HepG2 (cell line): ENCODE data around the gene SLC26A9. TPM values are rescaled to one million over a fixed set of nuclear protein-coding genes. Genes with fewer than 3 reads are reported as not detected.

Experiments used
- ATAC-seq: fragments of 200-7000 bp; cut with Tn5 transposase; 3 replicates; pipeline ENCODE4 v1.9.1; 2020; ENCODE audit warnings: mild to moderate bottlenecking, moderate library complexity
- BruUV-seq: library from RNA; stranded (reverse); fragments of 400-500 nt; replicated peaks from 2 replicates; lab custom pipeline; 2021; lab: Mats Ljungman, UMichigan
- CTCF ChIA-PET: fragments of 300-600 bp; formaldehyde crosslinking; extraction: SDS; loops from one replicate; lab custom pipeline; 2021; ENCODE audit warnings: low total read pairs, inconsistent platforms, low intra/inter-chr PET ratio; lab: Yijun Ruan, JAX
- POLR2A ChIA-PET: fragments of 350-600 bp; sonication (Branson Sonifier 250); formaldehyde crosslinking; loops from one replicate; lab custom pipeline; 2020; ENCODE audit warnings: antibody characterized with exemption, inconsistent platforms; lab: Yijun Ruan, JAX
- DNase-seq: peaks from one replicate; pipeline ENCODE4 v3.0.0-alpha.2; 2015; ENCODE audit warnings: low spot score
- FAIRE-seq: peaks from 3 replicates; lab custom pipeline; 2011; peaks lifted over from hg19 to GRCh38; lab: Jason Lieb, UNC
- H2AFZ ChIP-seq: one replicate; pipeline ENCODE4 v1.6.1; 2011; ENCODE audit warnings: low read length, inconsistent platforms
- H3K27ac ChIP-seq: fragments of 300-600 bp; 3 replicates; pipeline ENCODE4 v1.8.0; 2011; ENCODE audit warnings: mixed run types, mild to moderate bottlenecking, mixed read lengths, low read length, inconsistent platforms; ENCODE audit not compliant: insufficient read depth; ENCODE audit errors: extremely low read length
- H3K27me3 ChIP-seq, 2 experiments: fragments of 200-600 bp in 1 of 2; 2 replicates in 1 of 2; 3 replicates in 1 of 2; pipeline versions ENCODE4 v1.6.0 to v1.8.0; 2011; ENCODE audit warnings: low read length in 2 of 2, mild to moderate bottlenecking in 2 of 2, moderate library complexity in 2 of 2, inconsistent platforms in 1 of 2; ENCODE audit not compliant: insufficient read depth in 2 of 2, control insufficient read depth in 1 of 2
- H3K36me3 ChIP-seq, 2 experiments: fragments of 200-600 bp in 1 of 2; replicated peaks in 1 of 2; 2 replicates in 1 of 2; 3 replicates in 1 of 2; pipeline versions ENCODE4 v1.5.1 to v1.8.0; 2011; ENCODE audit warnings: low read length in 2 of 2, inconsistent platforms in 1 of 2; ENCODE audit not compliant: insufficient read depth in 2 of 2, control insufficient read depth in 1 of 2
- H3K4me1 ChIP-seq: 2 replicates; pipeline ENCODE4 v1.5.1; 2012; ENCODE audit warnings: low read length, inconsistent platforms; ENCODE audit not compliant: insufficient read depth
- H3K4me2 ChIP-seq: 2 replicates; pipeline ENCODE4 v1.6.0; 2011; ENCODE audit warnings: low read depth, low read length, inconsistent platforms
- H3K4me3 ChIP-seq, 3 experiments: fragments of 200-600 bp in 1 of 3; sonication (generic), shearing (Covaris generic) in 1 of 3; replicated peaks in 1 of 3; 2 replicates each; pipeline ENCODE4 v1.5.1; 2011 to 2016; ENCODE audit warnings: low read length in 3 of 3, inconsistent platforms in 2 of 3, low read depth in 2 of 3, mild to moderate bottlenecking in 2 of 3, control low read depth in 1 of 3, mixed read lengths in 1 of 3; ENCODE audit not compliant: insufficient read depth in 1 of 3
- H3K79me2 ChIP-seq: one replicate; pipeline ENCODE4 v1.6.1; 2011; ENCODE audit warnings: low read length, inconsistent platforms; ENCODE audit not compliant: insufficient read depth
- H3K9ac ChIP-seq: 2 replicates; pipeline ENCODE4 v1.6.0; 2011; ENCODE audit warnings: mild to moderate bottlenecking, low read depth, low read length, inconsistent platforms; ENCODE audit not compliant: insufficient read depth
- H3K9me3 ChIP-seq: 2 replicates; pipeline ENCODE4 v1.5.1; 2012; ENCODE audit warnings: mild to moderate bottlenecking, low read length
- H4K20me1 ChIP-seq: 2 replicates; pipeline ENCODE4 v1.6.0; 2011; ENCODE audit warnings: inconsistent platforms, mild to moderate bottlenecking, low read length, moderate library complexity; ENCODE audit not compliant: insufficient read depth
- CCAR2 ChIP-seq: fragments of 200-400 bp; formaldehyde crosslinking; optimal IDR thresholded peaks from 2 replicates; pipeline ENCODE3; 2018; ENCODE audit warnings: low read depth, mild to moderate bottlenecking, low read length, moderate library complexity
- FOXO1 ChIP-seq: sonication (generic); formaldehyde crosslinking; IDR thresholded peaks from 2 replicates; pipeline ENCODE4 v1.4.0; 2020; ENCODE audit warnings: missing genetic modification reagents
- HBP1 ChIP-seq: IDR thresholded peaks from 2 replicates; pipeline ENCODE4 v1.6.1; 2016; ENCODE audit warnings: low read depth, control low read depth
- MED13 ChIP-seq: sonication (generic); formaldehyde crosslinking; IDR thresholded peaks from 2 replicates; pipeline ENCODE4 v1.5.0; 2020; ENCODE audit warnings: missing genetic modification reagents
- NCOR1 ChIP-seq: fragments of 200-600 bp; sonication (generic); IDR thresholded peaks from 2 replicates; pipeline ENCODE4 v1.7.0; 2017; ENCODE audit warnings: antibody characterized with exemption, low read length, borderline replicate concordance
- SP2 ChIP-seq: sonication (generic); formaldehyde crosslinking; IDR thresholded peaks from 2 replicates; pipeline ENCODE4 v1.5.1; 2020; ENCODE audit warnings: mild to moderate bottlenecking, missing genetic modification reagents
- SYNCRIP ChIP-seq: fragments of 200-400 bp; formaldehyde crosslinking; IDR thresholded peaks from 2 replicates; pipeline ENCODE4 v1.6.1; 2018; ENCODE audit warnings: mild to moderate bottlenecking, low read depth, low read length; ENCODE audit not compliant: insufficient read depth
- TRIM24 ChIP-seq: sonication (generic); formaldehyde crosslinking; IDR thresholded peaks from 2 replicates; pipeline ENCODE4 v1.8.0; 2022; ENCODE audit warnings: mild to moderate bottlenecking, missing genetic modification reagents
- USF2 ChIP-seq, 2 experiments: sonication (generic) in 1 of 2; formaldehyde crosslinking in 1 of 2; IDR thresholded peaks; 2 replicates each; pipeline versions ENCODE4 v1.5.1 to v1.6.1; 2011 to 2020; ENCODE audit warnings: borderline replicate concordance in 1 of 2, low read depth in 1 of 2, low read length in 1 of 2, mild to moderate bottlenecking in 1 of 2, missing genetic modification reagents in 1 of 2, moderate library complexity in 1 of 2
- ZBTB42 ChIP-seq: sonication (generic); formaldehyde crosslinking; IDR thresholded peaks from 2 replicates; pipeline ENCODE4 v1.5.0; 2020; ENCODE audit warnings: mild to moderate bottlenecking, missing genetic modification reagents
- ZNF143 ChIP-seq: sonication (generic); formaldehyde crosslinking; IDR thresholded peaks from 2 replicates; pipeline ENCODE4 v1.4.0; 2020; ENCODE audit warnings: missing genetic modification reagents
- ZNF264 ChIP-seq: sonication (generic); formaldehyde crosslinking; IDR thresholded peaks from 2 replicates; pipeline ENCODE4 v1.4.0; 2020; ENCODE audit warnings: missing genetic modification reagents
- ZNF337 ChIP-seq: sonication (generic); formaldehyde crosslinking; IDR thresholded peaks from 2 replicates; pipeline ENCODE4 v1.5.1; 2020; ENCODE audit warnings: missing genetic modification reagents, low read depth, mild to moderate bottlenecking, borderline replicate concordance
- ZNF761 ChIP-seq: sonication (generic); formaldehyde crosslinking; conservative IDR thresholded peaks from 2 replicates; pipeline ENCODE4 v1.4.0; 2020; ENCODE audit warnings: mild to moderate bottlenecking, missing genetic modification reagents
- ZNF816 ChIP-seq: sonication (generic); formaldehyde crosslinking; IDR thresholded peaks from 2 replicates; pipeline ENCODE4 v1.8.0; 2022; ENCODE audit warnings: missing genetic modification reagents, mild to moderate bottlenecking, borderline replicate concordance
- in situ Hi-C: cut with HindIII; loops from 2 replicates; pipeline ENCODE4 v1.10.0; 2017; ENCODE audit warnings: low pct_unique_long_range_greater_than_20kb; ENCODE audit not compliant: extremely low pct_ligation_motif_present
- intact Hi-C: fragments of 100-400 bp; cut with micrococcal nuclease; formaldehyde crosslinking; loops from one replicate; pipeline ENCODE4 v1.10.0; 2022; ENCODE audit not compliant: unreplicated experiment
- polyA plus RNA-seq, 8 experiments: library from polyadenylated mRNA; depleted of rRNA in 3 of 8; stranded (reverse) in 7 of 8; unstranded in 1 of 8; fragments of >200 nt; fragmentation: Illumina TruSeq in 4 of 8; extraction: Trizol in 4 of 8; gene quantifications; 2 replicates each; pipeline versions ENCODE4 v1.2.1 to v1.2.3, GENCODE V29; 2011 to 2016; ENCODE audit warnings: low read depth in 4 of 8, missing spikeins in 1 of 8, mixed read lengths in 1 of 8; ENCODE audit not compliant: insufficient read depth in 1 of 8
- total RNA-seq, 5 experiments: library from RNA; depleted of rRNA; stranded (reverse); fragments of >200 nt; fragmentation: Illumina TruSeq; extraction: Trizol; gene quantifications; 2 replicates each; pipeline ENCODE4 v1.2.3, GENCODE V29; 2016; ENCODE audit warnings: low read depth in 1 of 5
- TF ChIP-seq, protein P1 (sequence below): sonication (generic); formaldehyde crosslinking; IDR thresholded peaks from 2 replicates; pipeline ENCODE4 v1.5.0; 2020; ENCODE audit warnings: mild to moderate bottlenecking, missing genetic modification reagents, borderline replicate concordance
- TF ChIP-seq, protein P2 (sequence below): sonication (generic); formaldehyde crosslinking; IDR thresholded peaks from 2 replicates; pipeline ENCODE4 v1.4.0; 2020; ENCODE audit warnings: mild to moderate bottlenecking, missing genetic modification reagents

SLC26A9 gene
- total and polyA plus RNA-seq, 2 of the 13 experiments (the other 11 are each of a cell fraction or from before 2014, with no cell fraction given): 0.11 to 0.15 TPM

DNA sequence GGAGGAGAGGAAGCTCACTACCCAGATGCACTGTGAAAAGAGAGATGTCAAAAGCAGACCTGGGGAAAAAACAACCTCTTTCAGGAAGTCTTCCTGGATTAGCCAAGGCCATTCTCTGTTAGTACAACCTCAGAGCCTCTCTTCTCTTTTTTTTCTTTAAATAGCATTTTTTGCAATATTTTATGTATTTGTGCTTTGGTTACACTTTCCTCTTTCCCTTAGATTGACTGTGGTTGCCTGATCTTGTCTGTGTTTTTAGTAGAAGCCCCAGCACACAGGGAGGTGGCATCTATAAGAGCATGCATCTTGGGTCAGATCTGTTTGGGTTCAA is 18.8 kb downstream of the SLC26A9 start:
- intact Hi-C loops (no loop called here), in situ Hi-C loops (no loop called here)
- Histone ChIP-seq H4K20me1 (no peaks in the 10 kb centered on the region), H3K27me3 (peaks cover 4 to 16% of the 10 kb centered on the region in 2 experiments; a peak in 3 of 5 replicates), H3K4me3 (no peak overlapping the region), H3K9me3 (no peaks in the 10 kb centered on the region), H3K36me3 (no peaks in the 10 kb centered on the region), H3K9ac (no peak overlapping the region), H3K27ac (no peak overlapping the region), H2AFZ (no peak overlapping the region), H3K4me1 (no peaks in the 10 kb centered on the region), H3K79me2 (no peaks in the 10 kb centered on the region), H3K4me2 (no peak overlapping the region)
- no TSS peak for BruUV-seq
- FAIRE-seq: no peak
- TF ChIP-seq FOXO1 (CRISPR knock-in tag) (no peak), ZNF761 (CRISPR knock-in tag) (no peak), MED13 (no peak), CCAR2 (no peak), ZNF337 (CRISPR knock-in tag) (no peak), ZNF264 (CRISPR knock-in tag) (no peak), ZNF143 (CRISPR knock-in tag) (no peak), NCOR1 (no peak), USF2 (IDR thresholded peaks at IDR 0.05; ENCODE audit: low read depth, low read length) (no peak), USF2 (CRISPR knock-in tag; IDR thresholded peaks at IDR 0.05; ENCODE audit: borderline replicate concordance) (no peak), HBP1 (no peak), TRIM24 (CRISPR knock-in tag) (no peak), ZBTB42 (CRISPR knock-in tag) (no peak), SYNCRIP (no peak), ZNF816 (CRISPR knock-in tag) (no peak), SP2 (CRISPR knock-in tag) (no peak)
- TF ChIP-seq, protein P1, sequence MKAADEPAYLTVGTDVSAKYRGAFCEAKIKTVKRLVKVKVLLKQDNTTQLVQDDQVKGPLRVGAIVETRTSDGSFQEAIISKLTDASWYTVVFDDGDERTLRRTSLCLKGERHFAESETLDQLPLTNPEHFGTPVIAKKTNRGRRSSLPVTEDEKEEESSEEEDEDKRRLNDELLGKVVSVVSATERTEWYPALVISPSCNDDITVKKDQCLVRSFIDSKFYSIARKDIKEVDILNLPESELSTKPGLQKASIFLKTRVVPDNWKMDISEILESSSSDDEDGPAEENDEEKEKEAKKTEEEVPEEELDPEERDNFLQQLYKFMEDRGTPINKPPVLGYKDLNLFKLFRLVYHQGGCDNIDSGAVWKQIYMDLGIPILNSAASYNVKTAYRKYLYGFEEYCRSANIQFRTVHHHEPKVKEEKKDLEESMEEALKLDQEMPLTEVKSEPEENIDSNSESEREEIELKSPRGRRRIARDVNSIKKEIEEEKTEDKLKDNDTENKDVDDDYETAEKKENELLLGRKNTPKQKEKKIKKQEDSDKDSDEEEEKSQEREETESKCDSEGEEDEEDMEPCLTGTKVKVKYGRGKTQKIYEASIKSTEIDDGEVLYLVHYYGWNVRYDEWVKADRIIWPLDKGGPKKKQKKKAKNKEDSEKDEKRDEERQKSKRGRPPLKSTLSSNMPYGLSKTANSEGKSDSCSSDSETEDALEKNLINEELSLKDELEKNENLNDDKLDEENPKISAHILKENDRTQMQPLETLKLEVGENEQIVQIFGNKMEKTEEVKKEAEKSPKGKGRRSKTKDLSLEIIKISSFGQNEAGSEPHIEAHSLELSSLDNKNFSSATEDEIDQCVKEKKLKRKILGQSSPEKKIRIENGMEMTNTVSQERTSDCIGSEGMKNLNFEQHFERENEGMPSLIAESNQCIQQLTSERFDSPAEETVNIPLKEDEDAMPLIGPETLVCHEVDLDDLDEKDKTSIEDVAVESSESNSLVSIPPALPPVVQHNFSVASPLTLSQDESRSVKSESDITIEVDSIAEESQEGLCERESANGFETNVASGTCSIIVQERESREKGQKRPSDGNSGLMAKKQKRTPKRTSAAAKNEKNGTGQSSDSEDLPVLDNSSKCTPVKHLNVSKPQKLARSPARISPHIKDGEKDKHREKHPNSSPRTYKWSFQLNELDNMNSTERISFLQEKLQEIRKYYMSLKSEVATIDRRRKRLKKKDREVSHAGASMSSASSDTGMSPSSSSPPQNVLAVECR (CRISPR knock-in tag): no peak
- TF ChIP-seq, protein P2, sequence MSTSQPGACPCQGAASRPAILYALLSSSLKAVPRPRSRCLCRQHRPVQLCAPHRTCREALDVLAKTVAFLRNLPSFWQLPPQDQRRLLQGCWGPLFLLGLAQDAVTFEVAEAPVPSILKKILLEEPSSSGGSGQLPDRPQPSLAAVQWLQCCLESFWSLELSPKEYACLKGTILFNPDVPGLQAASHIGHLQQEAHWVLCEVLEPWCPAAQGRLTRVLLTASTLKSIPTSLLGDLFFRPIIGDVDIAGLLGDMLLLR (CRISPR knock-in tag): no peak
- DNase-seq: no peak
- ChIA-PET POLR2A (no interaction called here), CTCF (no interaction called here)
- ATAC-seq: no peak
